Urinary bladder (tissue), 4 donors: ENCODE results near the gene CLECL1. TPM values are rescaled to one million over a fixed set of nuclear protein-coding genes. Genes with fewer than 3 reads are reported as not detected.
A peak's percentile ranks its signal among the peaks of the same experiment; 100 is the strongest.
"Not testable (repeated sequence)": the region's sequence is repeated elsewhere in the genome, so short reads cannot be mapped to it uniquely, and the experiment has no call there.

Experiments
- DNase-seq: peaks from one replicate; pipeline ENCODE4 v3.0.0-alpha.2; 2015; ENCODE audit errors: extremely low spot score
- H3K27ac ChIP-seq: one replicate; pipeline ENCODE4 v1.5.1; 2013; ENCODE audit warnings: low read depth, mild to moderate bottlenecking, moderate library complexity
- H3K36me3 ChIP-seq: one replicate; pipeline ENCODE4 v1.6.1; 2013; ENCODE audit warnings: mild to moderate bottlenecking, moderate library complexity; ENCODE audit not compliant: insufficient read depth
- H3K4me1 ChIP-seq: one replicate; pipeline ENCODE4 v1.6.1; 2013; ENCODE audit warnings: mild to moderate bottlenecking, moderate library complexity; ENCODE audit not compliant: insufficient read depth
- H3K4me3 ChIP-seq: one replicate; pipeline ENCODE4 v1.5.1; 2013; ENCODE audit warnings: low read depth, low read length
- WGBS: extraction: QIAGEN DNeasy Blood & Tissue Kit; methylation state at CpG from one replicate; pipeline ENCODE4 v1.1.7; 2013; 5-methylcytosine and 5-hydroxymethylcytosine counted together
- polyA plus RNA-seq: library from polyadenylated mRNA; stranded (reverse); fragments of 200-250 nt; gene quantifications from one replicate; pipeline ENCODE4 v1.2.3, GENCODE V29; 2013
- total RNA-seq: library from RNA; depleted of rRNA; stranded (reverse); fragments of >200 nt; gene quantifications from one replicate; pipeline ENCODE4 v1.2.3, GENCODE V29; 2014
- donor health status: healthy with polysubstance abuse.
- donor health status: healthy.

CLECL1 gene
- total and polyA plus RNA-seq, 2 donors, result 0.37 TPM; not detected in 1

- Histone ChIP-seq H3K4me1 (no peaks in the 10 kb centered on the region), H3K27ac (peak overlapping the region; percentile 23), H3K4me3 (no peak overlapping the region), H3K36me3 (no peaks in the 10 kb centered on the region)
- peak; percentile 47 for DNase-seq
- 46% methylated on average over 5 of the region's 5 CpGs for WGBS
Measured at GRCh38 chr12:9721394-9722092, 11.4 kb downstream of the CLECL1 start.

- Histone ChIP-seq H3K4me1 (no peaks in the 10 kb centered on the region), H3K27ac (no peak overlapping the region), H3K36me3 (no peaks in the 10 kb centered on the region), H3K4me3 (no peak overlapping the region)
- DNase-seq, result no peak
- WGBS, result 74% methylated on average over 1 of the region's 1 CpG
Measured at GRCh38 chr12:9719790-9720189, 13.1 kb downstream of the CLECL1 start.

- no peaks in the 10 kb centered on the region for H3K36me3 ChIP-seq
- no peak overlapping the region for H3K4me3 ChIP-seq
- no peak for DNase-seq
- H3K4me1 ChIP-seq, result no peaks in the 10 kb centered on the region
- 92% methylated on average over 7 of the region's 7 CpGs for WGBS
- no peak overlapping the region for H3K27ac ChIP-seq
Measured at GRCh38 chr12:9718968-9719367, 13.9 kb downstream of the CLECL1 start.

- 94% methylated on average over 15 of the region's 15 CpGs for WGBS
- Histone ChIP-seq H3K4me3 (no peak overlapping the region), H3K36me3 (no peaks in the 10 kb centered on the region), H3K27ac (no peak overlapping the region), H3K4me1 (no peaks in the 10 kb centered on the region)
- DNase-seq, result no peak
Measured at GRCh38 chr12:9717070-9717925, 15.6 kb downstream of the CLECL1 start.

GRCh38 chr12:9713032-9713558 lies 19.8 kb downstream of the CLECL1 start:
- not testable (repeated sequence) for H3K27ac ChIP-seq, H3K4me3 ChIP-seq, DNase-seq, H3K4me1 ChIP-seq, H3K36me3 ChIP-seq
- 76% methylated on average over 6 of the region's 6 CpGs for WGBS

GRCh38 chr12:9711664-9712063 lies 21.2 kb downstream of the CLECL1 start:
- 79% methylated on average over 1 of the region's 1 CpG for WGBS
- DNase-seq, result no peak
- Histone ChIP-seq H3K4me3 (no peak overlapping the region), H3K36me3 (no peaks in the 10 kb centered on the region), H3K4me1 (no peaks in the 10 kb centered on the region), H3K27ac (no peak overlapping the region)

- no peak for DNase-seq
- no peak overlapping the region for H3K4me3 ChIP-seq
- WGBS, result 89% methylated on average over 3 of the region's 3 CpGs
- no peaks in the 10 kb centered on the region for H3K4me1 ChIP-seq
- no peaks in the 10 kb centered on the region for H3K36me3 ChIP-seq
- no peak overlapping the region for H3K27ac ChIP-seq
Measured at GRCh38 chr12:9710584-9711375, 22.1 kb downstream of the CLECL1 start.

- H3K4me3 ChIP-seq, result no peak overlapping the region
- no peaks in the 10 kb centered on the region for H3K36me3 ChIP-seq
- 93% methylated on average over 3 of the region's 3 CpGs for WGBS
- no peak overlapping the region for H3K27ac ChIP-seq
- DNase-seq, result no peak
- H3K4me1 ChIP-seq, result no peaks in the 10 kb centered on the region
Measured at GRCh38 chr12:9708853-9709252, 24.0 kb downstream of the CLECL1 start.

GRCh38 chr12:9707864-9708808 lies 24.8 kb downstream of the CLECL1 start:
- H3K36me3 ChIP-seq, result no peaks in the 10 kb centered on the region
- H3K4me3 ChIP-seq, result no peak overlapping the region
- H3K27ac ChIP-seq, result no peak overlapping the region
- 67% methylated on average over 12 of the region's 12 CpGs for WGBS
- DNase-seq, result no peak
- no peaks in the 10 kb centered on the region for H3K4me1 ChIP-seq

- no peak overlapping the region for H3K27ac ChIP-seq
- no peaks in the 10 kb centered on the region for H3K4me1 ChIP-seq
- no peak overlapping the region for H3K4me3 ChIP-seq
- H3K36me3 ChIP-seq, result no peaks in the 10 kb centered on the region
- DNase-seq, result no peak
Measured at GRCh38 chr12:9707356-9707755, 25.5 kb downstream of the CLECL1 start.

- Histone ChIP-seq H3K36me3 (no peaks in the 10 kb centered on the region), H3K27ac (no peak overlapping the region), H3K4me1 (no peaks in the 10 kb centered on the region), H3K4me3 (no peak overlapping the region)
- DNase-seq, result no peak
Measured at GRCh38 chr12:9706086-9706685, 26.7 kb downstream of the CLECL1 start.

- H3K27ac ChIP-seq, H3K4me3 ChIP-seq, DNase-seq, H3K4me1 ChIP-seq, H3K36me3 ChIP-seq: not testable (repeated sequence)
- 87% methylated on average over 5 of the region's 5 CpGs for WGBS
Measured at GRCh38 chr12:9704561-9704960, 28.3 kb downstream of the CLECL1 start.
